H1 (cell line): ENCODE measurements around the gene MTMR4. TPM values are rescaled to one million over a fixed set of nuclear protein-coding genes. Genes with fewer than 3 reads are reported as not detected.

Experiments
- BACH1 ChIP-seq: IDR thresholded peaks from 2 replicates; pipeline ENCODE4 v1.6.1; 2012; ENCODE audit warnings: low read length, improper control_type of control experiment
- GABPA ChIP-seq: IDR thresholded peaks from 2 replicates; pipeline ENCODE4 v1.6.1; 2011; ENCODE audit warnings: mild to moderate bottlenecking, low read length, moderate library complexity, borderline replicate concordance; ENCODE audit not compliant: insufficient read depth
- POU5F1 ChIP-seq: IDR thresholded peaks from 2 replicates; pipeline ENCODE4 v1.6.1; 2011; ENCODE audit warnings: low read depth, mild to moderate bottlenecking, low read length, moderate library complexity
- polyA plus RNA-seq, 7 experiments: library from polyadenylated mRNA; depleted of rRNA in 3 of 7; stranded (reverse) in 5 of 7; unstranded in 2 of 7; fragments of >200 nt in 5 of 7; fragments of 200-250 nt in 2 of 7; gene quantifications; 1 replicate in 5 of 7; 2 replicates in 1 of 7; 4 replicates in 1 of 7; pipeline versions ENCODE4 v1.2.1 to v1.2.3, GENCODE V29; 2011 to 2013; ENCODE audit warnings: missing spikeins in 2 of 7, mixed read lengths in 2 of 7
- total RNA-seq: library from RNA; stranded (reverse); fragmentation: NEBNext Ultra II Directional; extraction: Animal tissue kit (Norgen Biotek cat#: 25700); gene quantifications from 2 replicates; pipeline ENCODE4 v1.2.1, GENCODE V29; 2021

The MTMR4 gene
- total and polyA plus RNA-seq, 2 of the 8 experiments (the other 6 are each of a cell fraction or from before 2014, with no cell fraction given) = 15.9 to 39.2 TPM

GRCh38 chr17:58508341-58509067, 5.9 kb downstream of the MTMR4 start (continued):
- TF ChIP-seq GABPA = no peak
- no peak for TF ChIP-seq BACH1
- TF ChIP-seq POU5F1 = no peak
